GM23338 (cell line): Measurements from ENCODE around the gene ADD1. TPM values are rescaled to one million over a fixed set of nuclear protein-coding genes. Genes with fewer than 3 reads are reported as not detected.

Source experiments
- ATAC-seq: fragments of 200-7000 bp; cut with Tn5 transposase; 3 replicates; pipeline ENCODE4 v1.9.1; 2020
- DNase-seq: peaks from one replicate; pipeline ENCODE4 v3.0.0-alpha.2; 2015; ENCODE audit warnings: low spot score
- H2AFZ ChIP-seq: fragments of 200-600 bp; sonication (generic); 2 replicates; pipeline ENCODE4 v1.8.0; 2016; ENCODE audit warnings: antibody characterized with exemption, mild to moderate bottlenecking, moderate library complexity
- H3F3A ChIP-seq: fragments of 200-600 bp; sonication (generic); replicated peaks from 2 replicates; pipeline ENCODE4 v1.8.0; 2017; ENCODE audit warnings: antibody characterized with exemption, mixed run types, low read depth
- H3K27ac ChIP-seq: fragments of 200-600 bp; sonication (generic); 2 replicates; pipeline ENCODE4 v1.6.1; 2016; ENCODE audit warnings: low read depth
- H3K27me3 ChIP-seq: fragments of 200-600 bp; sonication (generic); 2 replicates; pipeline ENCODE4 v1.8.0; 2016; ENCODE audit warnings: mild to moderate bottlenecking, mixed run types, moderate library complexity; ENCODE audit not compliant: insufficient read depth
- H3K36me3 ChIP-seq: fragments of 200-600 bp; sonication (generic); 2 replicates; pipeline ENCODE4 v1.8.0; 2016; ENCODE audit warnings: mild to moderate bottlenecking; ENCODE audit not compliant: insufficient read depth
- H3K4me1 ChIP-seq: fragments of 200-600 bp; sonication (generic); 2 replicates; pipeline ENCODE4 v1.8.0; 2016; ENCODE audit warnings: mild to moderate bottlenecking, moderate library complexity; ENCODE audit not compliant: insufficient read depth
- H3K4me2 ChIP-seq: fragments of 200-600 bp; sonication (generic); 2 replicates; pipeline ENCODE4 v1.7.1; 2017; ENCODE audit warnings: mixed run types
- H3K4me3 ChIP-seq: fragments of 200-600 bp; sonication (generic); 2 replicates; pipeline ENCODE4 v1.6.1; 2016; ENCODE audit warnings: mixed run types
- H3K79me2 ChIP-seq: fragments of 200-600 bp; sonication (generic); replicated peaks from 2 replicates; pipeline ENCODE4 v1.8.0; 2017; ENCODE audit warnings: mild to moderate bottlenecking; ENCODE audit not compliant: insufficient read depth
- H3K9me2 ChIP-seq: fragments of 200-600 bp; sonication (generic); 2 replicates; pipeline ENCODE4 v1.8.0; 2017; ENCODE audit not compliant: insufficient read depth
- H4K20me1 ChIP-seq: fragments of 200-600 bp; sonication (generic); replicated peaks from 2 replicates; pipeline ENCODE4 v1.8.0; 2017; ENCODE audit warnings: mild to moderate bottlenecking; ENCODE audit not compliant: insufficient read depth
- H3K27ac Mint-ChIP-seq: 2 replicates; pipeline ENCODE4 v1.8.0; 2020; ENCODE audit warnings: inconsistent platforms, mild to moderate bottlenecking, moderate library complexity, mixed read lengths
- H3K27me3 Mint-ChIP-seq: 3 replicates; pipeline ENCODE4 v1.8.0; 2022; ENCODE audit warnings: low read depth, mild to moderate bottlenecking, moderate library complexity, mixed read lengths, inconsistent platforms; ENCODE audit not compliant: insufficient read depth, poor library complexity
- H3K36me3 Mint-ChIP-seq: 3 replicates; pipeline ENCODE4 v1.8.0; 2021; ENCODE audit warnings: low read depth, mild to moderate bottlenecking, inconsistent platforms, moderate library complexity, mixed read lengths
- H3K4me1 Mint-ChIP-seq: 3 replicates; pipeline ENCODE4 v1.8.0; 2020; ENCODE audit warnings: mild to moderate bottlenecking, inconsistent platforms, mixed read lengths
- H3K4me3 Mint-ChIP-seq: 3 replicates; pipeline ENCODE4 v1.8.0; 2021; ENCODE audit warnings: moderate library complexity, mild to moderate bottlenecking, inconsistent platforms, mixed read lengths
- H3K9me3 Mint-ChIP-seq: 3 replicates; pipeline ENCODE4 v1.8.0; 2020; ENCODE audit warnings: moderate library complexity, mild to moderate bottlenecking, inconsistent platforms, mixed read lengths
- CREB1 ChIP-seq: fragments of 250-450 bp; sonication (Bioruptor Pico); IDR thresholded peaks from 2 replicates; pipeline ENCODE4 v1.5.0; 2020; ENCODE audit warnings: low read depth, mild to moderate bottlenecking, moderate library complexity
- ETS1 ChIP-seq: IDR thresholded peaks from 2 replicates; pipeline ENCODE4 v1.6.1; 2016; ENCODE audit warnings: antibody characterized with exemption
- EZH2 ChIP-seq: fragments of 200-600 bp; sonication (generic); IDR thresholded peaks from one replicate; pipeline ENCODE4 v1.8.0; 2017; ENCODE audit warnings: antibody characterized with exemption, mild to moderate bottlenecking, low read depth; ENCODE audit not compliant: unreplicated experiment
- EZH2phosphoT487 ChIP-seq: fragments of 200-600 bp; sonication (generic); IDR thresholded peaks from one replicate; pipeline ENCODE4 v1.8.1; 2018; ENCODE audit warnings: antibody characterized with exemption; ENCODE audit not compliant: unreplicated experiment
- JUNB ChIP-seq: IDR thresholded peaks from one replicate; pipeline ENCODE4 v1.6.1; 2016; ENCODE audit warnings: antibody characterized with exemption; ENCODE audit not compliant: unreplicated experiment
- NANOG ChIP-seq: IDR thresholded peaks from 2 replicates; pipeline ENCODE4 v1.6.1; 2016; ENCODE audit warnings: antibody characterized with exemption, borderline replicate concordance
- POLR2AphosphoS5 ChIP-seq: IDR thresholded peaks from 2 replicates; pipeline ENCODE4 v1.6.1; 2016; ENCODE audit warnings: antibody characterized with exemption, low read depth
- REST ChIP-seq: IDR thresholded peaks from one replicate; pipeline ENCODE4 v1.6.1; 2018; ENCODE audit warnings: antibody characterized with exemption; ENCODE audit not compliant: unreplicated experiment
- STAT1 ChIP-seq: IDR thresholded peaks from one replicate; pipeline ENCODE4 v1.6.1; 2016; ENCODE audit warnings: antibody characterized with exemption; ENCODE audit not compliant: unreplicated experiment
- ZNF114 ChIP-seq: fragments of 250-450 bp; sonication (Bioruptor Pico); IDR thresholded peaks from 2 replicates; pipeline ENCODE4 v1.5.0; 2020; ENCODE audit warnings: mild to moderate bottlenecking, moderate library complexity
- ZNF331 ChIP-seq: fragments of 250-450 bp; sonication (Bioruptor Pico); IDR thresholded peaks from 2 replicates; pipeline ENCODE4 v1.5.0; 2020; ENCODE audit warnings: low read depth, mild to moderate bottlenecking, moderate library complexity
- ZNF462 ChIP-seq: fragments of 250-450 bp; sonication (Bioruptor Pico); IDR thresholded peaks from 2 replicates; pipeline ENCODE4 v1.5.0; 2020; ENCODE audit warnings: mild to moderate bottlenecking, moderate library complexity
- polyA plus RNA-seq: library from polyadenylated mRNA; unstranded; fragments of >200 nt; fragmentation: Nextera tagmentation; extraction: Ambion mirVana; gene quantifications from 2 replicates; pipeline ENCODE4 v1.2.1, GENCODE V29; 2016
- total RNA-seq: library from RNA; depleted of rRNA; stranded (reverse); fragments of >200 nt; shearing (Covaris generic); gene quantifications from 2 replicates; pipeline ENCODE4 v1.2.3, GENCODE V29; 2014

The ADD1 gene
- total and polyA plus RNA-seq, 2 experiments from 2014 or later = 126 to 144 TPM

GRCh38 chr4:2804973-2805501 lies 38.6 kb upstream of the ADD1 start (continued):
- no peak for TF ChIP-seq STAT1
- no peak for TF ChIP-seq NANOG
- TF ChIP-seq POLR2AphosphoS5 = no peak
- TF ChIP-seq EZH2 = no peak
- TF ChIP-seq JUNB = no peak
- no peak for TF ChIP-seq EZH2phosphoT487

- Mint-ChIP-seq H3K4me3 (no peak overlapping the region), H3K4me1 (peaks cover 15% of the 10 kb centered on the region; the same call in 2 of the 3 replicates), H3K27ac (no peak overlapping the region), H3K36me3 (no peaks in the 10 kb centered on the region), H3K9me3 (no peaks in the 10 kb centered on the region), H3K27me3 (peaks cover 3% of the 10 kb centered on the region)
- H3K79me2 ChIP-seq = no peaks in the 10 kb centered on the region
- peaks cover 6% of the 10 kb centered on the region for H3F3A ChIP-seq
- no peaks in the 10 kb centered on the region for H3K9me2 ChIP-seq
- H3K4me2 ChIP-seq = no peak overlapping the region
- H2AFZ ChIP-seq = no peak overlapping the region
- no peak overlapping the region for H3K4me3 ChIP-seq
- DNase-seq (no peak), ATAC-seq (no peak)
- H3K36me3 ChIP-seq = no peaks in the 10 kb centered on the region
- H3K27ac ChIP-seq = no peak overlapping the region
- no peaks in the 10 kb centered on the region for H4K20me1 ChIP-seq
- peaks cover 7% of the 10 kb centered on the region; the same call in 1 of the 2 replicates for H3K4me1 ChIP-seq
- no peaks in the 10 kb centered on the region for H3K27me3 ChIP-seq
- no peak for TF ChIP-seq JUNB
- no peak for TF ChIP-seq STAT1
- TF ChIP-seq CREB1 (CRISPR knock-in tag) = no peak
- TF ChIP-seq EZH2 = no peak
- TF ChIP-seq NANOG = no peak
- no peak for TF ChIP-seq ZNF331 (CRISPR knock-in tag)
- no peak for TF ChIP-seq ETS1
- TF ChIP-seq REST = no peak
- TF ChIP-seq ZNF462 (CRISPR knock-in tag) = no peak
- no peak for TF ChIP-seq ZNF114
- no peak for TF ChIP-seq EZH2phosphoT487
- no peak for TF ChIP-seq POLR2AphosphoS5
Measured at GRCh38 chr4:2805712-2806389, 37.8 kb upstream of the ADD1 start.
